Measurements from ENCODE around the gene JAZF1.
"Not testable (repeated sequence)": the region's sequence is repeated elsewhere in the genome, so short reads cannot be mapped to it uniquely, and the experiment has no call there.

JAZF1 gene

GRCh38 chr7:28016297-28016696 is 164.3 kb downstream of the JAZF1 start:
- Histone ChIP-seq H3K36me3 (no peaks in the 10 kb centered on the region), H3K27me3 (no peaks in the 10 kb centered on the region), H3K4me3 (no peak overlapping the region), H3K4me1 (peaks cover 0 to 50% (median 6%) of the 10 kb centered on the region in 4 donors), H3K27ac (no peak overlapping the region), H3K9me3 (no peaks in the 10 kb centered on the region)
- intact Hi-C loops (cut with DNase I; ENCODE audit: low total_unique reads) = no loop called here
- TF ChIP-seq CTCF (IDR thresholded peaks at IDR 0.05) = no peak
- DNase-seq = no peak

- Histone ChIP-seq H3K36me3 (no peaks in the 10 kb centered on the region), H3K9me3 (no peaks in the 10 kb centered on the region), H3K4me3 (no peak overlapping the region), H3K27ac (no peak overlapping the region), H3K4me1 (peaks cover 0 to 44% (median 5%) of the 10 kb centered on the region in 4 donors), H3K27me3 (no peaks in the 10 kb centered on the region)
- intact Hi-C loops (cut with DNase I; ENCODE audit: low total_unique reads) = no loop called here
- no peak for TF ChIP-seq CTCF (IDR thresholded peaks at IDR 0.05)
- no peak for DNase-seq
Observed at GRCh38 chr7:28015169-28015568, 165.4 kb downstream of the JAZF1 start.

- intact Hi-C loops (cut with DNase I; ENCODE audit: low total_unique reads); H3K27me3 ChIP-seq; H3K27ac ChIP-seq; H3K36me3 ChIP-seq; H3K4me3 ChIP-seq; DNase-seq; H3K9me3 ChIP-seq: not testable (repeated sequence)
- H3K4me1 ChIP-seq = peaks cover 0 to 36% (median 4%) of the 10 kb centered on the region in 4 donors
Observed at GRCh38 chr7:28014340-28014739, 166.3 kb downstream of the JAZF1 start.

GRCh38 chr7:28013441-28013840 is 167.2 kb downstream of the JAZF1 start:
- intact Hi-C loops (cut with DNase I; ENCODE audit: low total_unique reads) = no loop called here

DNA sequence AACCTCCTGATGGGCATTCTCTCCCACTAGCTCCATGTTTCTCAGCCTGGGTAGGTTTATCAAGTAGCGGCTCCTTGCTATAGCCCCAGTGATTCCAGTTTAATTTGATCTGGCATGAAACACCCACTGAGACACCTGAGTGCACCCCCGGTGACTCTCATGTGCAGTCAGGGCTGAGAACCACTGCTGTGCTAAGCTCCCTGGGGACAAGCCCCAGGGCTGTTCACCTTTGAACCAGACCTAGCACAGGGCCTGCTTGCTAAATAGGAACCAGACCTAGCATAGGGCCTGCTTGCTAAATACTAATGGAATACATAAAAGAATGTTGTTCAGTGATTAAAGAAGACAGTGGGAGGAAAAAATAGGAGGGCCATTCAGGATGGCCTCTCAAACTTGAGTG is 167.6 kb downstream of the JAZF1 start:
- no peaks in the 10 kb centered on the region for H3K36me3 ChIP-seq
- no peak overlapping the region for H3K27ac ChIP-seq
- no peaks in the 10 kb centered on the region for H3K9me3 ChIP-seq
- intact Hi-C loops (cut with DNase I; ENCODE audit: low total_unique reads) = no loop called here
- no peak for TF ChIP-seq CTCF (IDR thresholded peaks at IDR 0.05)
- no peak overlapping the region for H3K4me3 ChIP-seq
- H3K27me3 ChIP-seq = no peaks in the 10 kb centered on the region
- peaks cover 0 to 33% (median 4%) of the 10 kb centered on the region in 4 donors for H3K4me1 ChIP-seq
- no peak for DNase-seq

More at GRCh38 chr7:28013441-28013840, 167.2 kb downstream of the JAZF1 start:
- Histone ChIP-seq H3K4me1 (peaks cover 0 to 33% (median 4%) of the 10 kb centered on the region in 4 donors), H3K36me3 (no peaks in the 10 kb centered on the region), H3K27ac (no peak overlapping the region), H3K27me3 (no peaks in the 10 kb centered on the region), H3K9me3 (no peaks in the 10 kb centered on the region), H3K4me3 (no peak overlapping the region)
- no peak for TF ChIP-seq CTCF (IDR thresholded peaks at IDR 0.05)
- no peak for DNase-seq

DNA sequence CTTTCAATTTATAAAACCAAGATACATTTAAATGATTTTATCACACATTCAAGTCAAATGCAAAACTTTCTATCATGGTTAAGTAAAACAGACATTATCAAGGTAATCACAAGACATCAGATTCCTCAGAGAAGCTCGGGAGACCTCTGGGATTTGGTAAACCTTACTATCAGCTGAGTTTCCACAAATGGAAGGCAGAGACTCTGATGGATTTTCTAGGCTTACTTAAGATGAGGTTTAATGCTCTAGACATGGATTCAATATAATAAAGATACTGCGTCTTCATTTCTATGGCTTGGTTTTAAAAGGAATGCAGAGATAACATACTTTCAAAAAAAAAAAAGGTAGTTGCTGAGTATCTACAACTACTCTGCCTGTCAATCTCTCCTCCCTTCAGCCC is 171.7 kb downstream of the JAZF1 start:
- DNase-seq = no peak
- Histone ChIP-seq H3K27ac (no peak overlapping the region), H3K36me3 (no peaks in the 10 kb centered on the region), H3K4me1 (peaks cover 0 to 7% (median 0%) of the 10 kb centered on the region in 4 donors), H3K27me3 (no peaks in the 10 kb centered on the region), H3K4me3 (no peak overlapping the region), H3K9me3 (no peaks in the 10 kb centered on the region)
- intact Hi-C loops (cut with DNase I; ENCODE audit: low total_unique reads) = no loop called here
- TF ChIP-seq CTCF (IDR thresholded peaks at IDR 0.05) = no peak

Data from tibial artery (tissue), 4 donors.